CD4-positive, alpha-beta T cell treated with Interleukin-10 for 1 hour (primary cell): ENCODE results near the gene CDC37L1.
"Not testable (repeated sequence)": the region's sequence is repeated elsewhere in the genome, so short reads cannot be mapped to it uniquely, and the experiment has no call there.

ENCODE experiments used
- DNase-seq: peaks from one replicate; pipeline ENCODE4 v3.0.0-alpha.2; 2020

Gene CDC37L1

DNA sequence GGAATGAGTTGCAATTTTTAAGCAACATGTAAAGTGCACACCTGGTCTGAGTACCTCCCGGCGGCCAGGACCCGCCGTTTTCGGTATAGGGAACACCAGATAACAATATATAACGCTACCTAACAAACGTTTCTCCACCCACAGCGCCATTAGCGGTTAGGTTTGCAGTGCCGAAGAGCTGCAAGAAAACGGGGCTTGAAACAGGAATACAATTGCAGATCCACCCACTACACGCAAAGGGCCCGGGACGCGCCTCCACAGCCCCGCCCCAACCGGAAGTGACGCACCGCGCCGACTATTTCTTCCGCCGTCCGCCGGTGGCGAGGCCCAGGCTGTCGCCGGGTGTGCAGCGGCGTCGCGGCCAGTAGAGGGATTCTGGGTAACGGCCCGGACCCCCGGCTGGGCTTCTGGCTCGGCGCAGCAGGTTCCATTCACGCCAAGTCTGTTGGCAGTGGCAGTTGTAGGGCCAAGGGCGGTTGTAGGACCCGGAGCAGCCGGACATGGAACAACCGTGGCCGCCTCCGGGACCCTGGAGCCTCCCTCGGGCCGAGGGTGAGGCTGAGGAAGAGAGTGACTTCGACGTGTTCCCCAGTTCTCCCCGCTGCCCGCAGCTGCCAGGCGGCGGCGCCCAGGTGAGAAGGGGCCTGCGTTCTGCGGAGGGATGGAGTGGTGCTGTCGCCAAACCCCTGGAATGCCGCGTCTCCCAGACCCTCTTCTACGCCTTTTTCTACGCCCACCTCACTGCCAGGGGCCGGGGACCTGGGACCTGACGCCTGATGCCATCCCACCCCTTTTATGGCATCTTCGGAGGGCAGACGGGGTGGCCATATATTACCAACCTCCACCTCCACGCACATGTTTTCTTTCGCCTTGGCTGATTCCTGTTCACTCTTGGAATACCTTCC, at the start of gene CDC37L1:
Gene CDC37L1 (plus strand): TSS at position 302 of the 905 bp plus-strand sequence. CDS start 199 bp downstream, at position 501.
- DNase-seq: peak; percentile 98

DNA sequence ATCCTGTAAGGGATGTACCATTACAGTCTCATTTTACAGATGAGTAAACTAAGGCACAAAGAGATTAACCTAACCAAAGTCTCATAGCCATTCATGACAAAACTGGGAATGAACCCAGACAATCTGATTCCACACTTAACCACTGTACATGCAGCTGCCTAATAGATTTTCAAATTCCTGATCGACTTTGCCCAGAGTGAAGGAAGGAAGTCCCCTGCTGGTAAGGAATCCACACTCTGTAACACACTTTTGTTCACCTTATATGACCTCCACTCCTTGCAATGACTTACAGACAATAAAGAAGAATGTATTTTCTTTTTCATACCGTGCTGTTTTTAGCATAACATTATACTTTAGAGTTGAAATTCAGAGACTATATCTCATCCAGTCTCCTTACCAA, 48.5 kb upstream of the CDC37L1 start:
- DNase-seq: no peak

DNA sequence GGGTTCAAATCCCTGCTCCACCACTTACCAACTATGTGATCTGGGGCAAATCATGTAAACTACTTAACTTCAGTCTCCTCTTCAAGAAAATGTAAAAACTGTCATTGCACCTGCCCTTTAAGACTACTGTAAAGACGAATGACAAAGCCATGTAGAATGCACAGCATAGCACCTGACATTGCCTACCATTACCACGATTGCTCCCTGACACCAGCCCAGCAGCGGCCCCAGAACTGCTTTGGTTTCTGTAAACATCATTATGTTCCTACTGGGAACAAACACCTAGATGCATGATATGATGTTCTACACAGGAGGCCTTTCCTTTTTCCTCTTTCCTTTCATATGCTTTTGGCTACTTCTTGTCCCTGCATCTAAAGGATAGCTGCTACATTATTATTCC, 40.4 kb upstream of the CDC37L1 start:
- DNase-seq: no peak

DNA sequence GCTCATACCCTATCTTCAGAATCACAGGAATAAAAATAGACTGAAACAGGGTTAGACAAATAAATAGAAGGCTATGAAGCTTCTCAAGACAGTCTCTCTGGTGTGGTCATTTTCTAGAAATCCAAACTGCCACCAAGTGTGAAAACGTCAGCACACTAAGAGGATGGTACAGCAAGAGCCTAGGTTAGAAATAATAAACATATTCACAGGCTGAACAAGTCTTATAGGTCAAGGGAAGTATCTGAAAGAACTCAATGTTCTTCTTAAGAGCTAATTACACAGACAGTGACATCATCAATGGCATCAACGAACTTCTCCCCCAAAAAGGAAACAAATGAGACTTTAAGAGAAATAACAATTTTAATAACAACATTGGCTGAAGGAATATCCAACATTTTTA, 39.9 kb upstream of the CDC37L1 start:
- DNase-seq: no peak

DNA sequence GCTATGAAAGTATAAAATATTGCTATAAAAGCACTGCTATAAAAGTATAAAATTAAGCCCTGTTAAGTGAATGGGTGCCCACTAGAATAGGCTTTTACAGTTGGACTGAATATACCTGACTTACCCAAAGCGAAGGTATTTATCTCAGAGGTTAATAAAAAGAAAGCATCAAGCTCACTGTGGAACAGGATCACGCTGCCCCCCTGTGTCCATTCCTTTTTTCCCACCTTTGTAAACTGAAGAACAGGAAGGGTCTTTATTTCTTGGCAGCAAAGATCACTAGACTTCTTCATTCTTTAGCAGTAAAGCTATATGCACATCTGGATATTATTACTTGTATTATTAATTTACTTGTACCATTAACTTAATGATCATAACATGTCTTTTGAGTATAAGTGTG, 39.3 kb upstream of the CDC37L1 start:
- peak; percentile 53 for DNase-seq

DNA sequence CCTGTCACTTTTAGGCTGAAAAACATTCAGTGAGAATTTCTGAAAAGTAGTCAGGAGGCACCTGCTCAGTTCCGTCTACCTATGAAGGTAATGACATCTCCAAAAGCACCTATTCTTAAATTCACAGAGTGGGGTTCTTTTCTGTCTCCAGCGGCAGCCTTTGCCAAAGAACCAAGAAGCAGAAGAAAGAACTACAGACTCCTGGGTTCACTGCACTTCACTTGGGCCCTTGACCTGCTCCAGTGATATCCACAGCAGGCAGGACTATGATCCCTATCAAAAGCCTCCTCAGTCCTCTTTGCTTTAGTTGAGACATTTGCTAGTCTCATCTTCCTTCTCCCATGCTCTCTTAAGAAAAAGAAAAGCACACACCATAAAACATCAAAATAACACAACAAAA, 37.0 kb upstream of the CDC37L1 start:
- DNase-seq: no peak

DNA sequence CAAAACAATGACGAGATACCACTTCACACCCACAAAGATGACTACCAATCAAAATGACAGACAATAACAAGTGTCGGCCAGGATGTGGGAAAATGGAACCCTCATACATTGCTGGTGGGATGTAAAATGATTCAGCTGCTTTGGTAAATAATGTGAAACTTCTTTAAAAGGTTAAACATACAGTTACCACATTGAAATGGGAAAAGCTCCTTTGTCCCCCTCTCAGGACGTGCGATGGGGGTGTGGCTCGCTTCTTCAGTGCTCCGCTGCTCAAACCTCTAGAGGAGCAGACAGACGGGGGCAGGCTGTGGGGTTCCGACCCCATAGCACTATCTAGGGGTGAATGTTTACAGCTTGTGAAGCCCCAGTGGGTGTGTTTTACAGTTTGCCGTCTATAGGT, 25.3 kb upstream of the CDC37L1 start:
- DNase-seq: peak; percentile 19

DNA sequence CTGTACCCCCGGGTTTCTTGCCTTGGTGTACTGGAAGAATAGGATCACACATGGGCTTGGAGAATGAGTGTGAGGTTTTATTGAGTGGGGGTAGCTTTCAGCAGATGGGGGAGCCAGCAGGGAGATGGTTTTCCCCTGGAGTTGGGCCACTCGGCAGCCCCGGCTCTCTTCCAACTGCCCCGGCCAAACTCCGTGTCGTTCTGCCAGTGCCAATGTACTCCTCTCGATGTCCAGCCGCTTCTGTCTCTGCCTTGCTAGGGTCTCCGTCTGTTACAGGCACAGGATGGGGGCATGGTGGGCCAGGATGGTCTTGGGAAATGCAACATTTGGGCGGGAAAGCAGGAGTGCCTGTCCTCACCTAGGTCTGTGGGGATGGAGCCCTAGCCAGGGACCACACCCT, 24.8 kb upstream of the CDC37L1 start:
- no peak for DNase-seq

DNA sequence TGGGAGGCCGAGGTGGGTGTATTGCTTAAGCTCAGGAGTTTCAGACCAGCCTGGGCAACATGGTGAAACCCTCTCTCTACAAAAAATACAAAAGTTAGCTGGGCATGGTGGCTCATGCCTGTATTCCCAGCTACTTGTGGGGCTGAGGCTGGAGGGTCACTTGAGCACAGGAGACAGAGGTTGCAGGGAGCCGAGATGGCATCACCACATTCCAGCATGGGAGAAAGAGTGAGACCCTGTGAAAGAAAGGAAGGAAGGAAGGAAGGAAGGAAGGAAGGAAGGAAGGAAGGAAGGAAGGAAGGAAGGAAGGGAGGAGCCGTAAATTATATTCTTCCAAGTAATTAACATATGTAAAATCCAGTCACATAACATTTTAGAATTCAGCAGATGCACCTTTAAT, 23.2 kb upstream of the CDC37L1 start:
- DNase-seq: not testable (repeated sequence)

DNA sequence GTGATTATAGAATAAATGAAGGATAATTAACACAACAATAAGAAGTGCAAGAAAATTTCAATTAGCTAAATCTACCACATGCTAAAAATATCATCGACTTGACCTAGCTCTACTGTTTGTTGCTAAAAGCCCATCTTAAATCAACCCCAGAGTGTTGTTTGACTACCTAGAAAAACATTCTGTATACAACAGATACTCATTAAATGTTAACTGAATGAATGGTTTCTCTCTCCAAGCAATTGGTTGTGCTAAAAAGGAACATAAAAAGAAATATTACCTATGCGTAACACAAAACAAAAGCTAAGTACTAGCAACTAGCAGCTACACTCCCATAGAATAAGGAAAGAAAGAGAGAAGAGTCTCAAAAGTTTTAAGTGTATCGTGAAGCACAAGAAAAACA, 22.7 kb upstream of the CDC37L1 start:
- DNase-seq: no peak

DNA sequence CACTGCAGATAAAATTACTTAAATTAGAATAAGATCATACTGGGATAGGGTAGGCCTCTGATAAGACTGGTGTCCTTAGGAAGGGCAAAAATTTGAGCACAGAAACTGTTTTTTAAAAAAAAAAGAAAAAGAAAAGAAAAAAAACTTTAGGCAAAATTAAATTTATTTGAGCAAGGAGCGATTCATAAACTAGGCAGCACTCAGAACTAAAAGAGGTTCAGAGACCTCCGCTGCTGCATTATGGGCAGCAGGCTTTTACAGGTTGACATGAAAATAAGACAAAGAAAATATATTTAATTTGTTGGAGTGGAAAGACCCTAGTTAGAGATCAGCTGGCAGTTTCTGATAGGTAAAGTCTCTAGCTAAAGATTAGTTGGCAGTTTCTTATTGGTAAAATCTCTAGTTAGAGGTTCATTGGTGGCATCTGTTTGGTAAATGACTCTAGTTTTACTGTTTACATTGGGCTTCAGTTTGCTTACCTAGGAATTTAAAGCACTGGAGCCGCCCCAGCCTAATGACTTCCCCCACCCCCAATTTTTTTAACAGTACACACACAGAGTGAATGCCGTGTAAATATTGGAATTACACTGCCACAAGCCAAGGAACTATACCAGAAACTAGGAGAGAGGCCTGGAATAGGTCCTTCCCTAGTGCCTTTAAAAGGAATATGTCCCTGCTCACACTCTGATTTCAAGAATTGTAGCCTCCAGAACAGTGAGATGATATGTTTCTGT, 21.8 kb upstream of the CDC37L1 start:
- DNase-seq: no peak

DNA sequence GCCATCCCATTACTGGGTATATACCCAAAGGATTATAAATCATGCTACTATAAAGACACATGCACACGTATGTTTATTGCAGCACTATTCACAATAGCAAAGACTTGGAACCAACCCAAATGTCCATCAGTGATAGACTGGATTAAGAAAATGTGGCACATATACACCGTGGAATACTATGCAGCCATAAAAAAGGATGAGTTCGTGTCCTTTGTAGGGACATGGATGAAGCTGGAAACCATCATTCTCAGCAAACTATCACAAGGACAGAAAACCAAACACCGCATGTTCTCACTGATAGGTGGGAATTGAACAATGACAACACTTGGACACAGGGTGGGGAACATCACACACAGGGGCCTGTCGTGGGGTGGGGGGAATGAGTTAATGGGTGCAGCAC, 18.7 kb upstream of the CDC37L1 start:
- not testable (repeated sequence) for DNase-seq

DNA sequence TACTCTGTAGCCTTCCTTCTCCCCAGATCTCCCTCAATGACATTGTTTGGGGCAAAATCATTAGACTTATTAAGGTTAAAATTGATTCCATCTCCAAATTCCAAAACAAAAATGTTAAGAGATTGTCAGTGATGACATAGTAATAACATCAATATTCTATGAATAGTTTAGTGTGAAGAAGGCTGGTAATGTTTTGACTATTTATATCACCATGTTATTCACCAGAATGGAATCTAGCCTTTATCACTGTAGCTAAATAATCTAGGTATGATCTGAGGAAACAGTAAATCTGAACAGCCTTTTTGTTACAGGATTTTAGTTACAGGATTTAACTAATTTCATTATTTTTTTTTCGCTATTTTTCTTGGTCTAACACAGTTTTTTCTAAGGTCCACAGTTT, 18.2 kb upstream of the CDC37L1 start:
- no peak for DNase-seq

DNA sequence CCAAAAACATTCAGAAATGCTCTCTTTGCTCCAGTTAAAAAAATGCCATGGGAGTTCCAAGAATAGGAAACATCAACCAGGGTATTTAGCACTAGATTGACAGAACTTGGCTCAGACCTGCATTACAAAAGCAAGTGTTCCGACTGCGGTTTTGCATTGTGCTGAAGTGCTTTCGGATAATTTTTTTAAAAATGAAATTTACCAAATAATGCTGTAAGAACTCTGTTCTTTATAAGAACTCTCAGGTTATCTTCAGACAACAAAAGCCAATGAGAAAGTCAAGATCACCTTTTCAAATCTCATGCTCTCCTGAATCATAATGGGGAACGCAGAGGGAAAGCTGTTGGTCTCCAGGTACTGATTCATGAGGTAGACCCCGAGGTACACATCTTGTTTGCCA, 17.8 kb upstream of the CDC37L1 start:
- DNase-seq: peak; percentile 30

DNA sequence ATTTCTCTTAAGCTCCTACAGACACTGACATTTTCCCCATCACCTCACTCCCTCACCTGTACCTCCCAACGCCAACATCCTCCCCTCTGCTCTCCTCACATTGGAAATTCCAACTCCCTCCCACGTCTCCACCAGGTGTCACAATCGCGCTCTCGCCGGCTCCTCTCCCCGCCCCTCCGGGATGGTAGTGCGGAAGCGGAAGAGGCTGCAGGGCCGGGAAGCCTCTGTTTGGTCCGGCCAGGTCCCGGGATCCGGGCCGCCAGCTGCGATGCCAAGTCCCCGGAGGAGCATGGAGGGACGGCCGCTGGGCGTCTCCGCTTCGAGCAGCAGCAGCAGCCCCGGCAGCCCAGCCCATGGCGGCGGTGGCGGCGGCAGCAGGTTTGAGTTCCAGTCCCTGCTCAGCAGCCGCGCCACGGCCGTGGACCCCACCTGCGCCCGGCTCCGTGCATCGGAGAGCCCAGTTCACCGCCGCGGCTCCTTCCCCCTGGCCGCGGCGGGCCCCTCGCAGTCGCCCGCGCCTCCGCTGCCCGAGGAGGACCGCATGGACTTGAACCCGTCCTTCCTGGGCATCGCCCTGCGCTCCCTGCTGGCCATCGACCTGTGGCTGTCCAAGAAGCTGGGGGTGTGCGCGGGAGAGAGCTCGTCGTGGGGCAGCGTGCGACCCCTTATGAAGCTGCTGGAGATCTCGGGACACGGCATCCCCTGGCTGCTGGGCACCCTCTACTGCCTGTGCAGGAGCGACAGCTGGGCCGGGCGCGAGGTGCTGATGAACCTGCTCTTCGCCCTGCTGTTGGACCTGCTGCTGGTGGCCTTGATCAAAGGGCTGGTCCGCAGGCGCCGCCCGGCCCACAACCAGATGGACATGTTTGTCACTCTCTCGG, 17.0 kb upstream of the CDC37L1 start, which contains the start of gene PLPP6:
Gene PLPP6 (plus strand): TSS at position 187 of the 881 bp plus-strand sequence. CDS start 82 bp downstream, at position 269.
- peak; percentile 79 for DNase-seq

DNA sequence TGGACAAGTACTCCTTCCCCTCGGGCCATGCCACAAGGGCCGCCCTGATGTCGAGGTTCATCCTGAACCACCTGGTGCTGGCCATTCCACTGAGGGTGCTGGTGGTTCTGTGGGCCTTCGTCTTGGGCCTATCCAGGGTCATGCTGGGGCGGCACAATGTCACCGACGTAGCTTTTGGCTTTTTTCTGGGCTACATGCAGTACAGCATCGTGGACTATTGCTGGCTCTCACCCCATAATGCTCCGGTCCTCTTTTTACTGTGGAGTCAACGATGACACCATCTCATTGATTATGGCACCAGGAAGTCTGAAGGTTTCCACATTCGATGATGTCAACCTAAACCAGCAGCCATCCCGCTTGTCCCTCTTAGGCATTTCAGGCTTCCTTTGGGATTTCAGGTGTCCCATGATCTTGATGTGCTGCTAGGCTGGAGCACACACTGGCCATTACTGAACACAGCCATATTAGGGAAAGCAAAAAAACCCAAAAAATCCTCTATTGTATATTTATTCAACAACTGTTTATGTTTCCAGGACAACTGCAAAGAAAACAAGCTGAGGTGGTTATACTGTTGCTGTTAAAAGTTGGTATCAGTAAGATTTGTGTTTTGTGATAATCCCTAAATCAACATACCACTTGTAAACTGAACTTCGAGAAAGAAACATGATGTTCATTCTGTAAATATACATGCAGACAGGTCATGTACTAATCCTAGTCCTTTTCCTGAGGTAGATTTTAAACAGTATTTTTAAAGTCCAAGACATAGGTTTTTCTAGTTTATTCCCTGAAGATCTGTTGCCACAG, 16.2 kb upstream of the CDC37L1 start:
- peak; percentile 38 for DNase-seq

DNA sequence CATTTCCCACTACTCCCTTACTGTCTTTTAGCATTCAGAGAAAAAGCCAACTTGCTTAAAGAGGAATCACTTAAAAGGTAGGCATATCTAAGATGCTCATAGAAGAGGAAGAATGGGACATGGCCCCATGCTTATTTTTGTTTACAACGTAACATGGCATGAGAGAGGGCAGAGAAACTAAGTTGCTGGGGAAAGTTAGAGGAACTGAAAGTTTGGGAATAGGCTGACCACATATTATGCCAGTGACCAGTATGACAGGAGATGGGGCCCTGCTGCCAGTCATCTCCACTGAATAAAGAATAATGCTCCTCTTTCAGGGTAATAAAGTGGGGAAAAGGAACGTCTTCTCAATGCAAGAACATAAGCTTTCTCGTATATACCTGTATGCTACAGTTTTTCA, 15.4 kb upstream of the CDC37L1 start:
- DNase-seq: no peak

DNA sequence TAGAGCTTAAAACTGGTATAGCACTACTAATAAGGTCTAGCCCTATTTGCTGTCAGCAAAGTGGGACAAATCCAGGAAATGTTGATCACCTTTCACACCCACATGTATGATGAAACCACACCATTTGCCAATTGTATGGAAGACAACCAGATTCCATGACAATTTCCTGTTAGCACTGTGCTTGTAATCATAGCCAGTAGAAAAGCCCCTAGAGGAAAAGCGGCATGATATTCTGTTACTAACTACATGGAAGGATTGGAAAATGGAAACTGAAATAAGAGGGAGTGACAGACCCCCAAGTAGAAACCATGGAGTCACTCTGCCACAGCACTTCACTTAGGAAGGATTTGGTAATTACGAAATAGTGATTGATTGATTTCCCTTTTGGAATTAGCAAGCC, 14.0 kb upstream of the CDC37L1 start:
- no peak for DNase-seq

DNA sequence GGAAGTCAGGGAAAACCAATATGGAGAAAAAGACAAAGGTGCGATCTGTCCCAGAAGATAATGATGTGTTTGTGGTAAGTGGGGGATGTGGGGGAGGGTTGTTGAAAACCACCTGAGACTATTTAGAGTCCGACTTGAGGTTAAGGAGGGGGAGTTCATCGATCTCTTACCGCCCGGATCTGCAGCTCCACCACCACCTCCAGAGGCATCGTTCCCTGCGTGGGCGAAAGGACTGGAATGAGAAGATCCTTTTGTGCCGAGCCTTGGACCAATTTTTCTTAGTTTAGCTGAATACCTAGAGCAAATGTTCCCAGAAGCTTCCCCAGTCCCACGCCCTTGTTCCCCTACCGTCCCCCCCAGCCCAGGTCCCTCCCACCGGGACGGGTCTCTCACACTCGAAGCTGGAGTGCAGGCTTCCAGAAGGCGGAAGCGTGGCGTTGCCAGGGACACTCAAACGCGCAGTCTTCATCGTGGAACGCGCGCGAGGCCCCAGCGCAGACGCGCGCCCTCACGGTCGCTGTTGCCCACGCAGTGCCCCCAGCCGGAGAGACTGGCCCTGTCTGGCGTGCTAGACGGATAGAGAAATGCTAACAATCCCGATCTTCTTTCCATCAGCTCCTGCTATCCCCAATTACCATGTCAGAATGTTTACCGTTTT, 13.2 kb upstream of the CDC37L1 start, which contains the start of gene SPATA6L:
Gene SPATA6L (minus strand): TSS at position 439 of the 658 bp plus-strand sequence. CDS start 230 bp downstream, at position 209.
- peak; percentile 41 for DNase-seq

DNA sequence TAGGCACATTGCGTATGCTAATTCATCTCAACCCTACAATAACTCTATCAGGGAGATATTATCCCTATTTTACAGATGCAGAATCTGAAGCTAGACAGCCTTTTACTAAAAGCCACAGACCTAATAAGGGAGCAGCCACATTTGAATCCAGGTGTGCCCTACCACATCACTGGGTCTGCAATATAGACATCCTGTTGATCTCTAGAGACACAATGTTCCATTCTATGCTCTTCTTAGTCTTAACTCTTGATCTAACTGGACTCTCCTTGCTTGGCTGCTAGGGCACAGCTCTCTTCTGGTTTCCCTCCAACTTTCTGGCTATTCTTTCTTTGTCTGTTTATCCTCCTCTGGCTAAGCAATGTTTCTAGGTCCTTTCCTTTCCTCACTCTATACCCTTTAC, 11.7 kb upstream of the CDC37L1 start:
- peak; percentile 18 for DNase-seq

DNA sequence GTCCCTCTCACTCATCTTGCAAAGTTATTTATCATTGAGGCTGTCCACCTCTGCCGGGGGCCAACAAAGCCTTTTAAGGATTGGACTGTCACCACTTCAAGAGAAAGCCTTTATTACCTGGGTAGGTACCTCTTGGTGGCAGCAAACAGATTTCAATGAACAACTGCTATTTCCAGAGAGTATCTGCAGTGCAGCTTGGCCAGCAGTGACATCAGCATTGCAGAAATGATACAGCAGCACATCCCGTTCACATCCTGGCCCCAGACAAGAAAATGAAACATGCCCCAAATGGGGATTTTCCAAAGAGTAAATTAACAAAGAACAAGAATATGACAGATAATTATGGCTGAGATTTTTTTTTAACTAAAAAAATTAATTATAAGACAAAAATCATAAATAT, 10.8 kb upstream of the CDC37L1 start:
- no peak for DNase-seq
